Prostate gland (tissue), 2 donors: ENCODE data around the gene FOXC2. TPM values are rescaled to one million over a fixed set of nuclear protein-coding genes. Genes with fewer than 3 reads are reported as not detected.
A peak's percentile ranks its signal among the peaks of the same experiment; 100 is the strongest.

Experiments
- DNase-seq: peaks from one replicate; pipeline ENCODE4 v3.0.0-alpha.2; 2019; ENCODE audit warnings: low spot score
- H3K27ac ChIP-seq, 2 donors: fragments of 200-600 bp; sonication (generic); 2 replicates each; pipeline ENCODE4 v1.5.1; 2017 to 2019
- H3K27me3 ChIP-seq: fragments of 200-600 bp; sonication (generic); replicated peaks from 2 replicates; pipeline ENCODE4 v1.5.1; 2019; ENCODE audit not compliant: insufficient read depth
- H3K36me3 ChIP-seq, 2 donors: fragments of 200-600 bp; sonication (generic); 1 replicate in 1 of 2; 2 replicates in 1 of 2; pipeline versions ENCODE4 v1.5.1 to v1.8.1; 2017 to 2019
- H3K4me1 ChIP-seq: fragments of 200-600 bp; sonication (generic); replicated peaks from 2 replicates; pipeline ENCODE4 v1.5.1; 2019
- H3K4me3 ChIP-seq, 2 donors: fragments of 200-600 bp; sonication (generic); 2 replicates each; pipeline ENCODE4 v1.5.1; 2017 to 2019
- H3K9me3 ChIP-seq: fragments of 200-600 bp; sonication (generic); 2 replicates; pipeline ENCODE4 v1.5.1; 2017
- CTCF ChIP-seq, 4 experiments: fragments of 200-600 bp in 2 of 4; fragments of 450-650 bp in 2 of 4; sonication (generic) in 2 of 4; IDR thresholded peaks; 1 replicate in 3 of 4; 2 replicates in 1 of 4; pipeline ENCODE4 v1.5.1; 2016 to 2019; ENCODE audit warnings: antibody characterized with exemption in 4 of 4, mild to moderate bottlenecking in 2 of 4, moderate library complexity in 2 of 4
- POLR2A ChIP-seq: fragments of 450-650 bp; IDR thresholded peaks from one replicate; pipeline ENCODE4 v1.6.1; 2016; ENCODE audit warnings: antibody characterized with exemption, mild to moderate bottlenecking
- POLR2AphosphoS5 ChIP-seq: sonication (generic); formaldehyde crosslinking; IDR thresholded peaks from one replicate; pipeline ENCODE4 v1.6.1; 2017; ENCODE audit warnings: antibody characterized with exemption
- WGBS: methylation state at CpG from one replicate; pipeline ENCODE4 v1.1.5; 2018; 5-methylcytosine and 5-hydroxymethylcytosine counted together
- intact Hi-C: fragments of 100-400 bp; cut with DNase I; formaldehyde crosslinking; loops from one replicate; pipeline ENCODE4 v1.14.2; 2022
- total RNA-seq, 2 donors: library from RNA; depleted of rRNA; stranded (reverse); fragments of >200 nt; gene quantifications; one replicate each; pipeline ENCODE4 v1.1.0, GENCODE V29; 2016

The FOXC2 gene
- total RNA-seq, 2 donors from 2014 or later, result 0.41 to 6.5 TPM

GRCh38 chr16:86545481-86545880 is 21.1 kb upstream of the FOXC2 start:
- peak overlapping the region; percentile 50 to 64 for H3K27ac ChIP-seq

GRCh38 chr16:86545954-86546637 is 20.5 kb upstream of the FOXC2 start:
- intact Hi-C loops, result no loop called here
- Histone ChIP-seq H3K27me3 (no peaks in the 10 kb centered on the region), H3K4me1 (peaks cover 13% of the 10 kb centered on the region), H3K36me3 (peaks cover 5 to 10% of the 10 kb centered on the region in 2 donors), H3K4me3 (peak overlapping the region in 1 of 2 donors; percentile 3), H3K27ac (peak overlapping the region; percentile 50 to 64), H3K9me3 (no peaks in the 10 kb centered on the region)
- DNase-seq, result peak; percentile 30
- WGBS, result 45% methylated on average over 19 of the region's 19 CpGs
- TF ChIP-seq CTCF (IDR thresholded peaks at IDR 0.05), result no peak
- peak; percentile 55 for TF ChIP-seq POLR2AphosphoS5

More at GRCh38 chr16:86545481-86545880, 21.1 kb upstream of the FOXC2 start:
- H3K27me3 ChIP-seq, result no peaks in the 10 kb centered on the region
- 77% methylated on average over 12 of the region's 12 CpGs for WGBS
- H3K36me3 ChIP-seq, result peaks cover 5 to 14% of the 10 kb centered on the region in 2 donors
- H3K4me1 ChIP-seq, result peaks cover 13% of the 10 kb centered on the region
- H3K4me3 ChIP-seq, result no peak overlapping the region
- H3K9me3 ChIP-seq, result no peaks in the 10 kb centered on the region
- TF ChIP-seq POLR2A, result no peak
- no peak for TF ChIP-seq POLR2AphosphoS5
- no peak for TF ChIP-seq CTCF (IDR thresholded peaks at IDR 0.05)
- DNase-seq, result no peak
- intact Hi-C loops, result no loop called here

- Histone ChIP-seq H3K36me3 (peaks cover 1 to 6% of the 10 kb centered on the region in 2 donors), H3K9me3 (no peaks in the 10 kb centered on the region), H3K4me1 (peaks cover 13% of the 10 kb centered on the region), H3K4me3 (peak overlapping the region in 1 of 2 donors; percentile 3), H3K27ac (peak overlapping the region; percentile 50 to 64), H3K27me3 (no peaks in the 10 kb centered on the region)
- TF ChIP-seq POLR2AphosphoS5, result peak; percentile 37
- no peak for TF ChIP-seq POLR2A
- peak; percentile 43 for DNase-seq
- intact Hi-C loops, result no loop called here
- 65% methylated on average over 8 of the region's 8 CpGs for WGBS
Measured at GRCh38 chr16:86546638-86547013, 20.0 kb upstream of the FOXC2 start.

- no peak overlapping the region for H3K4me3 ChIP-seq
- H3K36me3 ChIP-seq, result peaks cover 0 to 5% of the 10 kb centered on the region in 2 donors
- H3K27me3 ChIP-seq, result no peaks in the 10 kb centered on the region
- no peaks in the 10 kb centered on the region for H3K9me3 ChIP-seq
- 95% methylated on average over 11 of the region's 11 CpGs for WGBS
- intact Hi-C loops, result no loop called here
- H3K4me1 ChIP-seq, result peaks cover 13% of the 10 kb centered on the region
- no peak for DNase-seq
- H3K27ac ChIP-seq, result peak overlapping the region in 1 of 2 donors; percentile 50
- TF ChIP-seq POLR2A (no peak), CTCF (IDR thresholded peaks at IDR 0.05) (no peak), POLR2AphosphoS5 (no peak)
Measured at GRCh38 chr16:86547286-86547685, 19.3 kb upstream of the FOXC2 start.

- H3K4me1 ChIP-seq, result peaks cover 13% of the 10 kb centered on the region
- DNase-seq, result no peak
- H3K27me3 ChIP-seq, result no peaks in the 10 kb centered on the region
- peaks cover 0 to 5% of the 10 kb centered on the region in 2 donors for H3K36me3 ChIP-seq
- H3K9me3 ChIP-seq, result no peaks in the 10 kb centered on the region
- no peak overlapping the region for H3K4me3 ChIP-seq
- intact Hi-C loops, result no loop called here
- TF ChIP-seq CTCF (IDR thresholded peaks at IDR 0.05), result no peak
- TF ChIP-seq POLR2A, result no peak
- TF ChIP-seq POLR2AphosphoS5, result no peak
- H3K27ac ChIP-seq, result no peak overlapping the region
- WGBS, result 78% methylated on average over 8 of the region's 8 CpGs
Measured at GRCh38 chr16:86549076-86549892, 17.3 kb upstream of the FOXC2 start.
